ENCODE results near the gene MLXIP.

- no peak for TF ChIP-seq CTCF (IDR thresholded peaks at IDR 0.05)
- no peak for TF ChIP-seq POLR2A (IDR thresholded peaks at IDR 0.05)
Observed at GRCh38 chr12:122133192-122133950, 54.8 kb downstream of the MLXIP start.
